MM.1S (cell line): ENCODE measurements around the gene CD7.

Source experiments
- DNase-seq: peaks from one replicate; pipeline ENCODE4 v3.0.0-alpha.2; 2015
- H2AFZ ChIP-seq: fragments of 300-600 bp; sonication (generic); 2 replicates; pipeline ENCODE4 v1.6.0; 2016; ENCODE audit warnings: antibody characterized with exemption, low read length
- H3F3A ChIP-seq: fragments of 300-600 bp; sonication (generic); 2 replicates; pipeline ENCODE4 v1.6.1; 2016; ENCODE audit warnings: mild to moderate bottlenecking, antibody characterized with exemption, low read length, moderate library complexity, mixed read lengths; ENCODE audit not compliant: insufficient read depth
- H3K27ac ChIP-seq: fragments of 300-600 bp; sonication (generic); 2 replicates; pipeline ENCODE4 v1.5.1; 2016; ENCODE audit warnings: mild to moderate bottlenecking, low read length
- H3K27me3 ChIP-seq: fragments of 300-600 bp; sonication (generic); replicated peaks from 2 replicates; pipeline ENCODE4 v1.6.0; 2016; ENCODE audit warnings: low read length; ENCODE audit not compliant: insufficient read depth
- H3K36me3 ChIP-seq: fragments of 300-600 bp; sonication (generic); replicated peaks from 2 replicates; pipeline ENCODE4 v1.6.1; 2016; ENCODE audit warnings: mild to moderate bottlenecking, low read length, mixed read lengths; ENCODE audit not compliant: insufficient read depth
- H3K4me1 ChIP-seq: fragments of 300-600 bp; sonication (generic); 2 replicates; pipeline ENCODE4 v1.6.1; 2016; ENCODE audit warnings: low read length, mixed read lengths
- H3K4me2 ChIP-seq: fragments of 300-600 bp; sonication (generic); 2 replicates; pipeline ENCODE4 v1.6.0; 2016; ENCODE audit warnings: low read depth, low read length
- H3K4me3 ChIP-seq: fragments of 300-600 bp; sonication (generic); 2 replicates; pipeline ENCODE4 v1.5.1; 2016; ENCODE audit warnings: low read length, mixed read lengths
- H3K79me2 ChIP-seq: fragments of 300-600 bp; sonication (generic); 2 replicates; pipeline ENCODE4 v1.6.1; 2016; ENCODE audit warnings: mixed run types, low read length, mixed read lengths
- H3K9ac ChIP-seq: fragments of 300-600 bp; sonication (generic); 2 replicates; pipeline ENCODE4 v1.6.1; 2016; ENCODE audit warnings: low read length, mixed read lengths
- H3K9me2 ChIP-seq: fragments of 300-600 bp; sonication (generic); replicated peaks from 2 replicates; pipeline ENCODE4 v1.6.1; 2016; ENCODE audit warnings: mild to moderate bottlenecking, low read length, mixed read lengths; ENCODE audit not compliant: insufficient read depth
- H3K9me3 ChIP-seq: fragments of 300-600 bp; sonication (generic); replicated peaks from 2 replicates; pipeline ENCODE4 v1.6.1; 2016; ENCODE audit warnings: mild to moderate bottlenecking, low read length, mixed read lengths; ENCODE audit not compliant: insufficient read depth
- H4K20me1 ChIP-seq: fragments of 300-600 bp; sonication (generic); 2 replicates; pipeline ENCODE4 v1.6.1; 2016; ENCODE audit warnings: mild to moderate bottlenecking, low read length, moderate library complexity, mixed read lengths; ENCODE audit not compliant: insufficient read depth
- EZH2 ChIP-seq: fragments of 300-600 bp; sonication (generic); optimal IDR thresholded peaks from 2 replicates; pipeline ENCODE3; 2017; ENCODE audit warnings: low read depth, mild to moderate bottlenecking, antibody characterized with exemption, low read length, mixed read lengths
- EZH2phosphoT487 ChIP-seq: fragments of 300-600 bp; sonication (generic); IDR thresholded peaks from 2 replicates; pipeline ENCODE4 v1.6.1; 2018; ENCODE audit warnings: antibody characterized with exemption, low read length
- TF ChIP-seq, protein P1 (sequence below): fragments of 300-600 bp; sonication (generic); IDR thresholded peaks from 2 replicates; pipeline ENCODE4 v1.5.1; 2016; ENCODE audit warnings: antibody characterized with exemption, low read length, mixed read lengths

Gene CD7

DNA sequence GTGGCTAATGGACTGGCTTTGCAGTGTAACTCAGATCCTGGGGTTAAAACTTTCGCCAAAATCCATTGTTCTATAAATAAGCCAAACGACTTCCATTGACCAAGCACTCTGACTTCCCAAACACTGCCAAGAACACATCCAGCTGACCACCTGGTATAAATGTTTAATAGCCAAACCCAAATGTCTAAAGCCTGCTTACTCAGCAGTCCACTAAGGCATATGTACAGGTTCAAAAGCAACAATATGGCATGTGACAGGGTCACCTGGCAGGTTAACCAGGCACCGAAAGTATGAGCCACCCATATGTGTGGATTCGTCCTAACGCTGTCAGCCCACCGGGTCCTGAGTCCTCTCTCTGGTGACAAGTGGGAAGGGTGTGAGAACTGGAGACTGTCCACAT, 46.0 kb downstream of the CD7 start:
- no peak overlapping the region; the same call in 1 of the 2 replicates for H3K4me2 ChIP-seq
- no peak for TF ChIP-seq EZH2phosphoT487
- no peak for TF ChIP-seq EZH2
- TF ChIP-seq, protein P1, sequence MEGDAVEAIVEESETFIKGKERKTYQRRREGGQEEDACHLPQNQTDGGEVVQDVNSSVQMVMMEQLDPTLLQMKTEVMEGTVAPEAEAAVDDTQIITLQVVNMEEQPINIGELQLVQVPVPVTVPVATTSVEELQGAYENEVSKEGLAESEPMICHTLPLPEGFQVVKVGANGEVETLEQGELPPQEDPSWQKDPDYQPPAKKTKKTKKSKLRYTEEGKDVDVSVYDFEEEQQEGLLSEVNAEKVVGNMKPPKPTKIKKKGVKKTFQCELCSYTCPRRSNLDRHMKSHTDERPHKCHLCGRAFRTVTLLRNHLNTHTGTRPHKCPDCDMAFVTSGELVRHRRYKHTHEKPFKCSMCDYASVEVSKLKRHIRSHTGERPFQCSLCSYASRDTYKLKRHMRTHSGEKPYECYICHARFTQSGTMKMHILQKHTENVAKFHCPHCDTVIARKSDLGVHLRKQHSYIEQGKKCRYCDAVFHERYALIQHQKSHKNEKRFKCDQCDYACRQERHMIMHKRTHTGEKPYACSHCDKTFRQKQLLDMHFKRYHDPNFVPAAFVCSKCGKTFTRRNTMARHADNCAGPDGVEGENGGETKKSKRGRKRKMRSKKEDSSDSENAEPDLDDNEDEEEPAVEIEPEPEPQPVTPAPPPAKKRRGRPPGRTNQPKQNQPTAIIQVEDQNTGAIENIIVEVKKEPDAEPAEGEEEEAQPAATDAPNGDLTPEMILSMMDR: no peak
- H3K4me1 ChIP-seq: peaks cover 13% of the 10 kb centered on the region
- no peak overlapping the region for H2AFZ ChIP-seq
- peaks cover 3% of the 10 kb centered on the region; the same call in 1 of the 2 replicates for H3K36me3 ChIP-seq
- peaks cover 36% of the 10 kb centered on the region for H4K20me1 ChIP-seq
- H3K79me2 ChIP-seq: peaks cover 71% of the 10 kb centered on the region
- no peaks in the 10 kb centered on the region for H3K9me2 ChIP-seq
- no peak overlapping the region for H3K27ac ChIP-seq
- H3K9me3 ChIP-seq: no peaks in the 10 kb centered on the region
- H3K27me3 ChIP-seq: no peaks in the 10 kb centered on the region
- H3K9ac ChIP-seq: no peak overlapping the region
- no peak for DNase-seq
- H3F3A ChIP-seq: no peaks in the 10 kb centered on the region
- H3K4me3 ChIP-seq: no peak overlapping the region

DNA sequence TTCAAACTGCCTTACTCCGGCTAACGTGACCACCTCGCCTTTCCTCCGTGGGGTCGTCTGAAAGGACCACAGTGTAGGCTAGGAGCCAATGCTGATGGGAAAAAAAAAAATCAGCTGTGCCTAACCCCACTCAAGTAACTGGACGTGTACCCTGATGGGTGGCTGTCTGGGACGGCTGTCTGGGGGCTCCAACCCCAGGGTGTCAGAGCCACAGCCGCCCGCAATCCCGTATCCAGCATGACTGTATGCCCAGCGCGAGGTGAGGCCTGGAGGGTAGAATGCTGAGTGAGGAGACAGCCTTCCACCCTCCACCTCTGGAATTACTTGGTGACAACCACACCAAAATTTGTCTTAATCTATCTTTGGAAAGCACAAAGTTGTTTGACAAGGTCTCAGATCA, 46.8 kb downstream of the CD7 start:
- DNase-seq: no peak
- Histone ChIP-seq H3F3A (no peaks in the 10 kb centered on the region), H3K27ac (no peak overlapping the region), H3K4me1 (peaks cover 13% of the 10 kb centered on the region), H3K9me2 (no peaks in the 10 kb centered on the region), H3K4me2 (no peak overlapping the region), H3K4me3 (no peak overlapping the region), H2AFZ (no peak overlapping the region), H3K79me2 (peaks cover 79% of the 10 kb centered on the region), H4K20me1 (peaks cover 36% of the 10 kb centered on the region), H3K36me3 (peaks cover 4% of the 10 kb centered on the region), H3K27me3 (no peaks in the 10 kb centered on the region), H3K9me3 (no peaks in the 10 kb centered on the region), H3K9ac (no peak overlapping the region)
- no peak for TF ChIP-seq EZH2phosphoT487
- TF ChIP-seq, protein P1: no peak
- TF ChIP-seq EZH2: no peak

DNA sequence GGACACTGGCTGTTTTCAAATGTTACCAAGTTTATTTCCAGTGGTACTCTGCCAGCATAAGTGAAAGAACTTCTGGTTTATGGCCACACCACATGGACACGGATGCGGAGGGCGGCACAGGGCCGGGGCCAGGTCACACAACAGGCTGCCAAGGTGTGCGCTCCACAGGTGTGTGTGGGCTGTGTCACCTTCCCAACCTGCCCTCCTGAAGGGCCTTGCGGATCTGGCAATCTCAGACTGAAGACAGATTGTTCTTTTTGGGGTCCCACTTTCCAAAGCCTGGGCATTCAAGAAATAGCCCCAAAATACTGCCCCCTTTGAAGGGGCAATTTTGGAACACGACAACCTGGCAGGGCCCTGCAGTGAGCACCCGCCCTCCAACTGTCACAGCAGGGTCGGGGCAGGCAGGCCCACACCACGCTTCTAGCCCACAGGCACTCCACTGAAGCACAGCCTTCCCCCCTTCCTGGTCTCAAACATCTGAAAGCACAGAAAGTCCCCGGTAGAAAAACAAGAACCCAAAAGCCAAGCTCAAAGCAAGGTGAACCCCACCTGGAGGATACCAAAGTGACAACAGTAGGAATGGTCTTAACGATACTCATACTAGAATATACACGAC, 47.4 kb downstream of the CD7 start:
- Histone ChIP-seq H4K20me1 (peaks cover 36% of the 10 kb centered on the region), H3K9ac (no peak overlapping the region)

More for the DNA sequence above, 47.4 kb downstream of the CD7 start:
- Histone ChIP-seq H3K27ac (no peak overlapping the region), H3K4me2 (no peak overlapping the region), H2AFZ (no peak overlapping the region), H3K27me3 (no peaks in the 10 kb centered on the region), H3K4me3 (no peak overlapping the region), H3K9me3 (no peaks in the 10 kb centered on the region), H3K4me1 (peaks cover 13% of the 10 kb centered on the region), H3K9me2 (no peaks in the 10 kb centered on the region), H3F3A (no peaks in the 10 kb centered on the region), H3K79me2 (peaks cover 85% of the 10 kb centered on the region), H3K36me3 (peaks cover 8% of the 10 kb centered on the region)
- TF ChIP-seq, protein P1: no peak
- no peak for TF ChIP-seq EZH2
- DNase-seq: no peak
